Ovary (tissue), 3 donors: ENCODE results near the gene CPXM2.

Source experiments
- CTCF ChIP-seq, 3 donors: fragments of 450-650 bp in 2 of 3; fragments of 200-600 bp in 1 of 3; IDR thresholded peaks; one replicate each; pipeline versions ENCODE4 v1.5.1 to v1.8.0; 2016 to 2022; ENCODE audit warnings: antibody characterized with exemption in 3 of 3, mild to moderate bottlenecking in 1 of 3
- EP300 ChIP-seq: sonication (generic); formaldehyde crosslinking; IDR thresholded peaks from one replicate; pipeline ENCODE4 v1.6.1; 2017; ENCODE audit warnings: antibody characterized with exemption
- POLR2A ChIP-seq: fragments of 450-650 bp; IDR thresholded peaks from one replicate; pipeline ENCODE4 v1.6.1; 2017; ENCODE audit warnings: antibody characterized with exemption, mild to moderate bottlenecking, moderate library complexity
- donor health status: DM: no; HTN: no; CAD: no.

GRCh38 chr10:123748711-123749110 lies 142.9 kb downstream of the CPXM2 start:
- no peak for TF ChIP-seq CTCF (IDR thresholded peaks at IDR 0.05)
- TF ChIP-seq POLR2A = no peak
- no peak for TF ChIP-seq EP300
